Thyroid gland (tissue), 4 donors: Measurements from ENCODE around the gene HSPA1B. TPM values are rescaled to one million over a fixed set of nuclear protein-coding genes. Genes with fewer than 3 reads are reported as not detected.

ENCODE experiments used
- DNase-seq, 2 donors: peaks; one replicate each; pipeline ENCODE4 v3.0.0-alpha.2; 2019
- H3K27ac ChIP-seq, 3 donors: fragments of 200-600 bp; sonication (generic); 1 replicate in 2 of 3; 2 replicates in 1 of 3; pipeline ENCODE4 v1.5.1; 2016 to 2019; ENCODE audit warnings: mild to moderate bottlenecking in 1 of 3, moderate library complexity in 1 of 3
- H3K27me3 ChIP-seq: fragments of 200-600 bp; sonication (generic); one replicate; pipeline ENCODE4 v1.5.1; 2019
- H3K36me3 ChIP-seq, 2 donors: fragments of 200-600 bp; sonication (generic); one replicate each; pipeline ENCODE4 v1.5.1; 2016 to 2019
- H3K4me1 ChIP-seq, 2 donors: fragments of 200-600 bp; sonication (generic); one replicate each; pipeline ENCODE4 v1.5.1; 2017 to 2019
- H3K4me3 ChIP-seq, 3 donors: fragments of 200-600 bp; sonication (generic); replicated peaks in 1 of 3; 1 replicate in 2 of 3; 2 replicates in 1 of 3; pipeline ENCODE4 v1.5.1; 2016; ENCODE audit warnings: mild to moderate bottlenecking in 1 of 3
- H3K9me3 ChIP-seq: fragments of 200-600 bp; sonication (generic); one replicate; pipeline ENCODE4 v1.5.1; 2017
- CTCF ChIP-seq, 6 experiments: fragments of 200-600 bp in 3 of 6; fragments of 450-650 bp in 3 of 6; sonication (generic) in 3 of 6; IDR thresholded peaks; one replicate each; pipeline ENCODE4 v1.5.1; 2016 to 2019; ENCODE audit warnings: antibody characterized with exemption in 6 of 6, mild to moderate bottlenecking in 2 of 6, inconsistent platforms in 1 of 6, moderate library complexity in 1 of 6
- POLR2A ChIP-seq, 2 donors: fragments of 450-650 bp; IDR thresholded peaks; one replicate each; pipeline ENCODE4 v1.6.1; 2017; ENCODE audit warnings: antibody characterized with exemption in 2 of 2, mild to moderate bottlenecking in 2 of 2, moderate library complexity in 1 of 2
- WGBS, 2 donors: methylation state at CpG; one replicate each; pipeline ENCODE4 v1.1.5; 2017; 5-methylcytosine and 5-hydroxymethylcytosine counted together
- intact Hi-C: fragments of 100-400 bp; cut with DNase I; formaldehyde crosslinking; loops from one replicate; pipeline ENCODE4 v1.15.1; 2023
- total RNA-seq, 4 donors: library from RNA; depleted of rRNA; stranded (reverse); fragments of >200 nt; gene quantifications; one replicate each; pipeline ENCODE4 v1.2.3, GENCODE V29; 2016

Gene HSPA1B
- total RNA-seq, 4 donors from 2014 or later = 194 to 330 (median 256) TPM

GRCh38 chr6:31858707-31859106 lies 31.2 kb downstream of the HSPA1B start:
- Histone ChIP-seq H3K9me3 (no peaks in the 10 kb centered on the region), H3K4me1 (peaks cover 12 to 13% of the 10 kb centered on the region in 2 donors), H3K27ac (no peak overlapping the region), H3K36me3 (peaks cover 14 to 23% of the 10 kb centered on the region in 2 donors), H3K4me3 (no peak overlapping the region), H3K27me3 (no peaks in the 10 kb centered on the region)
- WGBS, 2 donors = 85 to 90% methylated on average over 8 of the region's 8 CpGs
- TF ChIP-seq POLR2A (IDR thresholded peaks at IDR 0.05) (no peak), CTCF (IDR thresholded peaks at IDR 0.05) (no peak)
- intact Hi-C loops = no loop called here
- no peak for DNase-seq

GRCh38 chr6:31859923-31860322 lies 32.4 kb downstream of the HSPA1B start:
- Histone ChIP-seq H3K27ac (no peak overlapping the region), H3K36me3 (peaks cover 14 to 23% of the 10 kb centered on the region in 2 donors), H3K4me1 (peaks cover 17 to 19% of the 10 kb centered on the region in 2 donors), H3K27me3 (no peaks in the 10 kb centered on the region), H3K4me3 (no peak overlapping the region), H3K9me3 (no peaks in the 10 kb centered on the region)
- intact Hi-C loops = loop anchor here (5.0 kb wide), 1 partner anchor 37 kb away; the partner anchor contains the start of gene EHMT2
- TF ChIP-seq POLR2A (IDR thresholded peaks at IDR 0.05) (no peak), CTCF (IDR thresholded peaks at IDR 0.05) (no peak)
- 95% methylated on average over 6 to 10 of the region's 11 CpGs for WGBS, 2 donors
- DNase-seq = no peak

- Histone ChIP-seq H3K27ac (no peak overlapping the region), H3K4me1 (peaks cover 17 to 22% of the 10 kb centered on the region in 2 donors), H3K36me3 (peaks cover 14 to 23% of the 10 kb centered on the region in 2 donors), H3K27me3 (no peaks in the 10 kb centered on the region), H3K9me3 (no peaks in the 10 kb centered on the region), H3K4me3 (no peak overlapping the region)
- no peak for TF ChIP-seq CTCF (IDR thresholded peaks at IDR 0.05)
- no peak for TF ChIP-seq POLR2A (IDR thresholded peaks at IDR 0.05)
- no peak for DNase-seq
- intact Hi-C loops = loop anchor here (5.0 kb wide), 1 partner anchor 37 kb away; the partner anchor contains the start of gene EHMT2
- WGBS, 2 donors = 92 to 93% methylated on average over 13 of the region's 13 CpGs
Measured at GRCh38 chr6:31860349-31860748, 32.8 kb downstream of the HSPA1B start.

GRCh38 chr6:31861150-31861549 lies 33.6 kb downstream of the HSPA1B start:
- H3K27ac ChIP-seq = peak overlapping the region in 1 of 3 donors; percentile 90
- intact Hi-C loops = loop anchor here (5.0 kb wide), 1 partner anchor 36 kb away; the partner anchor contains the start of gene EHMT2
- TF ChIP-seq CTCF (IDR thresholded peaks at IDR 0.05) = no peak
- TF ChIP-seq POLR2A (IDR thresholded peaks at IDR 0.05) = no peak
- H3K4me3 ChIP-seq = no peak overlapping the region
- H3K9me3 ChIP-seq = no peaks in the 10 kb centered on the region
- no peak for DNase-seq
- H3K36me3 ChIP-seq = peaks cover 14 to 23% of the 10 kb centered on the region in 2 donors
- H3K4me1 ChIP-seq = peaks cover 17 to 22% of the 10 kb centered on the region in 2 donors
- WGBS, 2 donors = 92 to 94% methylated on average over 7 of the region's 7 CpGs
- no peaks in the 10 kb centered on the region for H3K27me3 ChIP-seq

- Histone ChIP-seq H3K36me3 (peaks cover 14 to 23% of the 10 kb centered on the region in 2 donors), H3K27ac (peak overlapping the region in 2 of 3 donors; percentile 87 to 90), H3K4me1 (peaks cover 17 to 22% of the 10 kb centered on the region in 2 donors), H3K4me3 (peak overlapping the region; percentile 38 to 66 (median 65)), H3K9me3 (no peaks in the 10 kb centered on the region), H3K27me3 (no peaks in the 10 kb centered on the region)
- intact Hi-C loops = loop anchor here (5.0 kb wide), 1 partner anchor 35 kb away; the partner anchor contains the start of gene EHMT2
- no peak for DNase-seq
- 27 to 39% methylated on average over 16 to 17 of the region's 17 CpGs for WGBS, 2 donors
- TF ChIP-seq POLR2A (IDR thresholded peaks at IDR 0.05) (no peak), CTCF (IDR thresholded peaks at IDR 0.05) (no peak)
Measured at GRCh38 chr6:31861919-31862343, 34.4 kb downstream of the HSPA1B start.
